K562 (cell line): ENCODE data around the gene RASIP1.

ENCODE experiments used
- JUND ChIP-seq, 2 experiments: IDR thresholded peaks; 2 replicates in 1 of 2; 3 replicates in 1 of 2; pipeline ENCODE4 v1.6.1; 2011; ENCODE audit warnings: borderline replicate concordance in 2 of 2, low read depth in 2 of 2, low read length in 2 of 2, improper control_type of control experiment in 1 of 2, missing biosample characterization in 1 of 2, missing genetic modification characterization in 1 of 2, missing genetic modification reagents in 1 of 2
- KLF6 ChIP-seq: fragments of 250-450 bp; sonication (Bioruptor Pico); IDR thresholded peaks from 2 replicates; pipeline ENCODE4 v1.4.0; 2020; ENCODE audit warnings: mild to moderate bottlenecking, moderate library complexity, borderline replicate concordance
- POLR2A ChIP-seq: fragments of 450-650 bp; conservative IDR thresholded peaks from 2 replicates; pipeline ENCODE4 v1.6.1; 2016
- POLR2AphosphoS5 ChIP-seq: IDR thresholded peaks from 2 replicates; pipeline ENCODE4 v1.6.1; 2011; ENCODE audit warnings: mild to moderate bottlenecking, low read depth, low read length, moderate library complexity; ENCODE audit not compliant: control insufficient read depth, insufficient read depth

- peak; percentile 41; the same call in 1 of the 2 replicates for TF ChIP-seq JUND (IDR thresholded peaks at IDR 0.05; ENCODE audit: borderline replicate concordance, low read depth, low read length)
- no peak; the same call in 2 of the 3 replicates for TF ChIP-seq JUND (tag; IDR thresholded peaks at IDR 0.05; ENCODE audit: borderline replicate concordance, low read depth, low read length)
- TF ChIP-seq POLR2A = no peak
- TF ChIP-seq POLR2AphosphoS5 = no peak
- no peak for TF ChIP-seq KLF6 (CRISPR knock-in tag)
Measured at GRCh38 chr19:48681127-48681470, 59.3 kb downstream of the RASIP1 start.
